OCI-LY1 (cell line): ENCODE data around the gene HIC2.
"Not testable (repeated sequence)": the region's sequence is repeated elsewhere in the genome, so short reads cannot be mapped to it uniquely, and the experiment has no call there.

ENCODE experiments used
- H2AFZ ChIP-seq: fragments of 200-600 bp; sonication (generic), shearing (Covaris generic); 2 replicates; pipeline ENCODE4 v1.6.0; 2014; ENCODE audit warnings: antibody characterized with exemption, mild to moderate bottlenecking, low read length
- H3F3A ChIP-seq: fragments of 200-600 bp; sonication (generic), shearing (Covaris generic); 2 replicates; pipeline ENCODE4 v1.6.0; 2014; ENCODE audit warnings: mild to moderate bottlenecking, antibody characterized with exemption, low read length, moderate library complexity; ENCODE audit not compliant: insufficient read depth
- H3K27ac ChIP-seq: fragments of 200-600 bp; sonication (generic); 2 replicates; pipeline ENCODE4 v1.5.1; 2014; ENCODE audit warnings: low read length, mixed run types, mild to moderate bottlenecking, low read depth; ENCODE audit not compliant: poor library complexity, severe bottlenecking
- H3K27me3 ChIP-seq: fragments of 200-600 bp; sonication (generic); 2 replicates; pipeline ENCODE4 v1.6.0; 2014; ENCODE audit warnings: antibody characterized with exemption, mild to moderate bottlenecking, low read length, moderate library complexity; ENCODE audit not compliant: insufficient read depth
- H3K36me3 ChIP-seq: fragments of 200-600 bp; sonication (generic); 2 replicates; pipeline ENCODE4 v1.6.1; 2014; ENCODE audit warnings: mild to moderate bottlenecking, antibody characterized with exemption, low read length, moderate library complexity, mixed read lengths; ENCODE audit not compliant: insufficient read depth
- H3K4me1 ChIP-seq: fragments of 200-600 bp; sonication (generic); 2 replicates; pipeline ENCODE4 v1.5.1; 2014; ENCODE audit warnings: mild to moderate bottlenecking, low read length, moderate library complexity; ENCODE audit not compliant: insufficient read depth, severe bottlenecking
- H3K4me2 ChIP-seq: fragments of 200-600 bp; sonication (generic), shearing (Covaris generic); 2 replicates; pipeline ENCODE4 v1.6.1; 2014; ENCODE audit warnings: low read length
- H3K4me3 ChIP-seq: fragments of 200-600 bp; sonication (generic); 2 replicates; pipeline ENCODE4 v1.5.1; 2014; ENCODE audit warnings: low read length, low read depth, mild to moderate bottlenecking, mixed read lengths; ENCODE audit not compliant: poor library complexity, severe bottlenecking
- H3K79me2 ChIP-seq: fragments of 200-600 bp; shearing (Covaris generic); 2 replicates; pipeline ENCODE4 v1.6.1; 2016; ENCODE audit warnings: mixed run types, low read length, mixed read lengths; ENCODE audit not compliant: insufficient read depth
- H3K9ac ChIP-seq: fragments of 200-600 bp; sonication (generic), shearing (Covaris generic); 2 replicates; pipeline ENCODE4 v1.6.1; 2014; ENCODE audit warnings: mild to moderate bottlenecking, low read length, mixed read lengths
- H3K9me2 ChIP-seq: fragments of 200-600 bp; sonication (generic), shearing (Covaris generic); 2 replicates; pipeline ENCODE4 v1.6.1; 2014; ENCODE audit warnings: low read depth, mild to moderate bottlenecking, low read length, mixed read lengths
- H3K9me3 ChIP-seq: fragments of 200-600 bp; shearing (Covaris generic); 2 replicates; pipeline ENCODE4 v1.6.1; 2014; ENCODE audit warnings: low read length, mixed read lengths
- H4K20me1 ChIP-seq: fragments of 200-600 bp; sonication (generic), shearing (Covaris generic); 2 replicates; pipeline ENCODE4 v1.6.0; 2016; ENCODE audit warnings: mild to moderate bottlenecking, low read length; ENCODE audit not compliant: insufficient read depth

The HIC2 gene

DNA sequence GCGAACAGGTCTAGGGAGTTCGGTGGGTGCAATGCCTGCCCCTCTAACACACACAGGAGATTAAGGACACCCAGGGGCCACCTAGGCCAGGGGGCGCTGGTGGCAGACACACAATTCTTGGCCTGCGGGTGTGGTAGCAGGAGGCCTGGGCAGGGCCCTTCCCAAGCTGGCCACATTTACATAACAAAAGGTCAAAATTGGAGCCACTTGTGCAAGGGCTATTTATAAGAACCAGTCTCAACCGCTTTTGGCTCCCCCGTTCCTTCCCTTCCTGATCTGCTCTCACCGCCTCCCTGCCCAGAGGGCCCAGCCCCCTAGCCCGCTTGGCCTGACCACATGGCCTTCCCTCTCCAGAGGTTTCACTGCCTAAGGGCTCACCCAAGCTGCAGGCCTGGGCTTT, 75.1 kb downstream of the HIC2 start:
- H3K9me2 ChIP-seq, H3K9ac ChIP-seq, H3K4me2 ChIP-seq, H3K27ac ChIP-seq, H3K36me3 ChIP-seq, H3K79me2 ChIP-seq, H3K9me3 ChIP-seq, H4K20me1 ChIP-seq, H3K27me3 ChIP-seq, H3K4me1 ChIP-seq, H2AFZ ChIP-seq, H3F3A ChIP-seq, H3K4me3 ChIP-seq: not testable (repeated sequence)

DNA sequence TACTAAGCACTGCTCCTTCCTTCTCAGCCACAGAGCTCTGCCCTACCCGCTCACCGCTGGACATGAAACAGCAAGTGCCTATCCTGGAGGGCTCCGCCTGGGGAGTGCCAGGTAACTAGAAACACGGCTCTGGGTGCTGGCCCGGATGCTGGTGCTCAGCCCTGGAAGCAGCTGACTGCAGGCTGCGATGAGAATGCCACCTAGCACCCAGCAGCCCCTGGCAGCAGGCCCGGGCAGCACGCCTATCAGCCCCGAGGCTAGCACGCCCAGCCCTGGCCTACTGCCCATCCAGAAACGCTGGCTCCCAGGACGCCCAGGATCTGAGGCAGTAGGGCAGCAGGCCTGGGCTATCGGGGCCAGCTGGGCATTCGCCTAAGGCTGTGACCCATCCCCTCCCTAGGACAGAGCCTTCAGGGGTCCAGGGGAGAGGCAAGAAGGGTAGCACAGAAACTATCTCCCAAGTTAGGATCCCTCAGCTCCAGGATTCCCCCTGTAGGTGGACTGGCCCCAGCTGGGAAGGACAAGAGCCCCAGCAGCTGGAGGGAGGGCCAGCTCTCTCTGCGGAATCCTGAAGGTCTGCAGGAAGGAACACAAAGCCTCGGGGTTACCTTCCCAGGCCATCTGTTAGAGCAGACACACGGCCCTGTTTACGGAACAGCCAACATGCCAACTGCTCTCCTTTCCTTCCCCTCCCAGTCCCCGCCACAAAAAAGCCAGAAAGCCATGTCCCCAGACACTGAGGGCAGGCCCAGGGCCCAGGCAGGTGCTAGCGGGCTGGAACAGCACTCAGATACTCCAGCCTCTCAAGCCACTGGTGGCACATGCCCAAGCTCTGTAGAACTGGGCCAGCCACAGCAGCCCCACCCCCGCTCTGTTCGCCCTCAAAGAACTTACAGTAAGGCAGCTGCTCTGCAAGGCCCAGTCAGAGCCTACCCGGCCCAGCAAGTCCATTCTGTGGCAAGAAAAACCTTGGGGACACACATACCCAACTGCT, 76.9 kb downstream of the HIC2 start:
- not testable (repeated sequence) for H3K27ac ChIP-seq, H2AFZ ChIP-seq, H3K9me3 ChIP-seq, H3K9ac ChIP-seq, H3K4me1 ChIP-seq, H3K79me2 ChIP-seq, H3K4me2 ChIP-seq, H3K27me3 ChIP-seq, H4K20me1 ChIP-seq, H3K36me3 ChIP-seq, H3K9me2 ChIP-seq, H3K4me3 ChIP-seq, H3F3A ChIP-seq

DNA sequence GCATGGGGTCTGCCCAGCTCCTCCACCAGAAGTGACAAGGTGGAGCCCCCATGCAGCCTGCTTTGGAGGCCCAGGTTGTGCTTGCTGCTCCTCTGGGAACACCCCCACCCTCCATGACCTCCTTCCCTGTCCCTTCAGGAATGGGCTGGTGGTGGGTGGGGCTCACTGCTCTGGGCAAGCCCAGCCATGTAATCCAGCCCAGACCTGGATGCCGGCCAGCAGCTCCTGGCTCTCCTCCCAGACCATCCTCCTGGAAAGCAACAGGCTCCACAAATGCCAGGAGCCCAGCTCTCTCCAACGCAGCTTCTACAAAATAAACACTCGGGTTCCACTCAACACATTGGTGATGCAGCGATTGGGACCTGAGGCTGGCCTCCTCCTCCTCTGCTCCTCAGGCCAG, 80.8 kb downstream of the HIC2 start:
- not testable (repeated sequence) for H3K4me1 ChIP-seq, H3K9ac ChIP-seq, H3K27ac ChIP-seq, H3K36me3 ChIP-seq, H3K27me3 ChIP-seq, H3K4me3 ChIP-seq, H4K20me1 ChIP-seq, H3K79me2 ChIP-seq, H3F3A ChIP-seq, H3K9me3 ChIP-seq, H3K9me2 ChIP-seq, H3K4me2 ChIP-seq, H2AFZ ChIP-seq

DNA sequence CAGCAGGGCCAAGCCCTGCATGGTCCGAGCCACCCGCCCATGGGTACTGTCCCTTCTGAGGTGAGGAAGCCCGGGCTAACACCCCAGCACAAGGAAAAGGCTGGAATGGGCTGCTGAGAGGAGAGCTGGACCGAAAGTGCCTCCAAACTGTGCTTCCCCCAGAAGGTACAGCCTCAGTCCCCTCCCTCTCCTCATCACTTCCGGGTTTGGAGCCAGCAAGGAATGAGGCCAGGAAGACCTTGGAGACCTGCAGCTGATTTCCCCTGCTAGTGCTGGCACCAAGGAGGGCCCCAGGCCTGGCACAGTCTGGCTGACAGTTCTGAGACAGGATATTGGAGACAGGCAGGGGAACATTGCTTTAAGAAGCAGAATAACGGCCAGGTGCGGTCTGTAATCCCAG, 81.3 kb downstream of the HIC2 start:
- H3K27me3 ChIP-seq, H2AFZ ChIP-seq, H4K20me1 ChIP-seq, H3K9me3 ChIP-seq, H3K9me2 ChIP-seq, H3K79me2 ChIP-seq, H3K4me1 ChIP-seq, H3K9ac ChIP-seq, H3K27ac ChIP-seq, H3K4me2 ChIP-seq, H3K4me3 ChIP-seq, H3K36me3 ChIP-seq, H3F3A ChIP-seq: not testable (repeated sequence)

DNA sequence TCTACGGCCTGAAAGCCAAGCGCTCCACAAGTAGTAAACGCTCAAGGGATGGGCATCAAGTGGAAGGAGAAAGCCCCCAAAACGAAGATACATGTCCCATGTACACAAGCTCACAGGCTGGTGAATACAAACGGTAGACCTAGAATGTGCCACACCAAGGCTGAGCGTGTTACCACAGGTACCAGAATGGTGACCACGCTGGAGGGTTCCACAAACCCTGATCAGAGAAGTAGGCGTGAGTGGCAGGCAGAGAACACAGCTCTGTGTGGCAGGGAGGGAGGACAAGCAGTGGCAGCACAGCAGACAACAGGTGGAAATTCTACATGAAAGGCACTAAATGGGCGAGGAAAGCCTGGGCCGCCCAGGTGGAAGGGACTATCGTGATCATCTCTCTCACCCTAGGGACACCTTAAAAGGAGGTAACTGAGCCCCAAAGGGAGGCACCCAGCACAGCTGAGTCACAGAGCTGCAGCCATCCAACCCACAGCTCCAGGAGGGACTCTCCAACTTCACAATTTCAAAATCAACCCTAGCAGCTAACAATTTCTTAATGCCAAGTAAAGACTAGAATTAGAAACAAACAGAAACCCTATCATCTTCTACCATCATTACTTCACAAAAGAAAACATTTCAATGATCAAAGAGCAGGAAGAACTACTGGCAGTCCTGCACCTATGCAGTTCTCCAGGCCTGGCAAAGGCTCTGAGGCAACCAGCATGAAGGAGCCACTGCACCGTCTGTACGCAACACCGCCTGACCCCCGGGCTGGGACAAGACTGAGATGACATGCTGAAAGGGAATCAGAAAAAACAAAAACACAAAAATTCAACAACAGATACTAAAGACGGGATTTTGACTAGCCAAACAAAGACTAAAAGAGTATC, 82.7 kb downstream of the HIC2 start:
- H3F3A ChIP-seq, H3K79me2 ChIP-seq, H3K9ac ChIP-seq, H3K36me3 ChIP-seq, H3K27me3 ChIP-seq, H3K27ac ChIP-seq, H3K9me3 ChIP-seq, H4K20me1 ChIP-seq, H3K9me2 ChIP-seq, H3K4me1 ChIP-seq, H2AFZ ChIP-seq, H3K4me3 ChIP-seq, H3K4me2 ChIP-seq: not testable (repeated sequence)
